Uterus (tissue), 2 donors: Measurements from ENCODE around the gene FLOT1.
"Not testable (repeated sequence)": the region's sequence is repeated elsewhere in the genome, so short reads cannot be mapped to it uniquely, and the experiment has no call there.

Experiments
- POLR2A ChIP-seq, 2 donors: fragments of 450-650 bp; IDR thresholded peaks; one replicate each; pipeline ENCODE4 v1.6.1; 2016; ENCODE audit warnings: antibody characterized with exemption in 2 of 2, mild to moderate bottlenecking in 1 of 2, moderate library complexity in 1 of 2
- TF ChIP-seq, protein P1 (sequence below), 4 experiments: fragments of 200-600 bp in 2 of 4; fragments of 450-650 bp in 2 of 4; sonication (generic) in 2 of 4; IDR thresholded peaks; one replicate each; pipeline ENCODE4 v1.5.1; 2016 to 2019; ENCODE audit warnings: antibody characterized with exemption in 4 of 4, mild to moderate bottlenecking in 2 of 4, moderate library complexity in 1 of 4

DNA sequence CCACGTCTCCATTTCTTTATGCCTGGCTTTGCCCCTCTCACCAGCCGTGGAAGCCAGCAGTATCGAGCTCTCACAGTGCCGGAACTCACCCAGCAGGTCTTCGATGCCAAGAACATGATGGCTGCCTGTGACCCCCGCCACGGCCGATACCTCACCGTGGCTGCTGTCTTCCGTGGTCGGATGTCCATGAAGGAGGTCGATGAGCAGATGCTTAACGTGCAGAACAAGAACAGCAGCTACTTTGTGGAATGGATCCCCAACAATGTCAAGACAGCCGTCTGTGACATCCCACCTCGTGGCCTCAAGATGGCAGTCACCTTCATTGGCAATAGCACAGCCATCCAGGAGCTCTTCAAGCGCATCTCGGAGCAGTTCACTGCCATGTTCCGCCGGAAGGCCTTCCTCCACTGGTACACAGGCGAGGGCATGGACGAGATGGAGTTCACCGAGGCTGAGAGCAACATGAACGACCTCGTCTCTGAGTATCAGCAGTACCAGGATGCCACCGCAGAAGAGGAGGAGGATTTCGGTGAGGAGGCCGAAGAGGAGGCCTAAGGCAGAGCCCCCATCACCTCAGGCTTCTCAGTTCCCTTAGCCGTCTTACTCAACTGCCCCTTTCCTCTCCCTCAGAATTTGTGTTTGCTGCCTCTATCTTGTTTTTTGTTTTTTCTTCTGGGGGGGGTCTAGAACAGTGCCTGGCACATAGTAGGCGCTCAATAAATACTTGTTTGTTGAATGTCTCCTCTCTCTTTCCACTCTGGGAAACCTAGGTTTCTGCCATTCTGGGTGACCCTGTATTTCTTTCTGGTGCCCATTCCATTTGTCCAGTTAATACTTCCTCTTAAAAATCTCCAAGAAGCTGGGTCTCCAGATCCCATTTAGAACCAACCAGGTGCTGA, 18.4 kb downstream of the FLOT1 start:
- TF ChIP-seq, protein P1, sequence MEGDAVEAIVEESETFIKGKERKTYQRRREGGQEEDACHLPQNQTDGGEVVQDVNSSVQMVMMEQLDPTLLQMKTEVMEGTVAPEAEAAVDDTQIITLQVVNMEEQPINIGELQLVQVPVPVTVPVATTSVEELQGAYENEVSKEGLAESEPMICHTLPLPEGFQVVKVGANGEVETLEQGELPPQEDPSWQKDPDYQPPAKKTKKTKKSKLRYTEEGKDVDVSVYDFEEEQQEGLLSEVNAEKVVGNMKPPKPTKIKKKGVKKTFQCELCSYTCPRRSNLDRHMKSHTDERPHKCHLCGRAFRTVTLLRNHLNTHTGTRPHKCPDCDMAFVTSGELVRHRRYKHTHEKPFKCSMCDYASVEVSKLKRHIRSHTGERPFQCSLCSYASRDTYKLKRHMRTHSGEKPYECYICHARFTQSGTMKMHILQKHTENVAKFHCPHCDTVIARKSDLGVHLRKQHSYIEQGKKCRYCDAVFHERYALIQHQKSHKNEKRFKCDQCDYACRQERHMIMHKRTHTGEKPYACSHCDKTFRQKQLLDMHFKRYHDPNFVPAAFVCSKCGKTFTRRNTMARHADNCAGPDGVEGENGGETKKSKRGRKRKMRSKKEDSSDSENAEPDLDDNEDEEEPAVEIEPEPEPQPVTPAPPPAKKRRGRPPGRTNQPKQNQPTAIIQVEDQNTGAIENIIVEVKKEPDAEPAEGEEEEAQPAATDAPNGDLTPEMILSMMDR (IDR thresholded peaks at IDR 0.05) = not testable (repeated sequence)
- TF ChIP-seq POLR2A (IDR thresholded peaks at IDR 0.05) = not testable (repeated sequence)
